NCI-H2227 (cell line): Measurements from ENCODE around the gene TET2.

Source experiments
- DNase-seq: peaks from one replicate; lab custom pipeline; 2025; ENCODE audit not compliant: unreplicated experiment; lab: John Stamatoyannopoulos, UW

TET2 gene

DNA sequence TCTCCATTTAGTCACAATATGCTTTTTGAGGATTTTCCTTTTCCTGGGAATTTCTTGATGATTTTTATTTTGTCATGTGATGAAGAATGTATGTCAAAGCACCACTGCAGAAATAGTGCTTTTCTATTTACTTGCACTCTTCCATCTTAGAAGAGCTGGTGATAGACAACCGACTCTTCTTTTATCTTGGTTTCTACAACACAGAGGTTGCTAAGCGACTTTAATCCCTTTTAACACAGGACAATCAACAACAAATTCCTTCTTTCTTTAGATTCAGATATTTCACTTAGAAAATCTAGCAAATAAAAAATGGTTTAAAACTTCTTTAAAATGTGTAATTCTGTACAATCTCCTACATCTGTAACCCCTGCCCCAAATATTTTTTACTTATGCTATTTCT lies 34.6 kb downstream of the TET2 start:
- DNase-seq: no peak

DNA sequence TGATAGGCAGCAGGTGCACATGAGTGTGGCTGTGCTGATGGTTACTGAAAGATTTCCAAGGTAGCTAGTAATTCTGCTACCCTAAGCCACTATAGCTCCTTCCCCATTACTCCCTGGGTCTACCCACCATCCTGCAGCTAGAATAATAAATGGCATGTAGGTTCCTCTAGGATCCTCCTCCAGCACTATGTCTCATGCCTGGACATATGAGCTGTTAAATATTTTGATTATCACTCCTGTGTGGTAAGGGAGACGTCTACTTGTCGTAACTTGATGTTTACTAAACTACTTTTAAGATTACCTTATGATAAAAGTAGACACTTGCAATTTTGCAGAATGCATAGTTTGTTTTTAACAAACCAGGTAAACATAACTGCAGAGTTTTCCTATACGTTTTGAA lies 35.5 kb downstream of the TET2 start:
- no peak for DNase-seq

DNA sequence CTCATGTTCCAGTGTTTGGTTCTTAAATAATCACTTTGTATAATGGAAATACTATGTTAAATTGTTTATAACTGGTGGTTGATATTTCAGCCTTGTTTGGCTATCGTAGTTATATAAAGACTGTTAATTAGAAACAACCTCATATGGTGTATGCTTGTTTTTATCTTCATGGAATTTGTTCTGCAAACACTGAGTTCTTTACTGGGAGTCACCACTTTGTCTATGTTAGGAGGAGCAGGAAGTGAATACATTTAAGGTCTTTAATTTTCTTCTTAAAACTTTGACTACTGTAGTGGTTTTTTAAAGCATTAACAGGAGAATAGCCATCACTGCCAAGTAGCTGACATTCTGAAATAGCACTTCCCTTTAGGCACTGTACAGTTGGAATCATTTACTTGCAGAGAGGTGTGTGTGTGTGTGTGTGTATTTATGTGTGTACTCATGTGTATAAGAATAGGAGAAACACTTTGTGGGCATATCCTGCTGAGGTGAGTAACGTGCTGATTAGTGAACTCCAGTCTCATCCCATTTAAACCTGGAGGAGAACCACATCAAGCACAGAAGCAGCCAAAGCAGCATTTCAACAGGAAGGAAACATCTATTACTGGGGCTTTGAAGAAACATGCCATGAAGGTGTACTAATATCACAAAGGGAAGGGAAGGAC lies 37.8 kb downstream of the TET2 start:
- DNase-seq: no peak

DNA sequence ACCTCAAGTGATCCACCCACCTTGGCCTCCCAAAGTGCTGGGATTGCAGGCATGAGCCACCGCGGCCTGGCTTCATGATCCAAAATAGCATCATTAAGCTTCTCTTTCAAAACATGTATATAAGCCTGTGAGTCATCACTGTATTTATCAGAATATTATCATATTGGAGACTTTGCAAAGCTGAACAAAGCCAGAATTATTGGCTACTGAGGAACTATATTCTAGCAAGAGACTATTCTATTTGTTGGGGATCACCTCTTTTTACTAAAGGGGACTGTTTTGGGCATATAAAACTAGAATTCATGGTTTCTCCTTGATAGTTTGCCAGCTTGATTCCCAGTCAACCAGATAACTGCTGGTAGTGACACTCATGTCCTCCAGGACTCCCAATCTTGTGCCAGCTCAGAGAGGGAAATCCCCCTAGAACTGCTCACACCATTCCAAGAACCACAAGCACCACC lies 40.1 kb downstream of the TET2 start:
- no peak for DNase-seq

DNA sequence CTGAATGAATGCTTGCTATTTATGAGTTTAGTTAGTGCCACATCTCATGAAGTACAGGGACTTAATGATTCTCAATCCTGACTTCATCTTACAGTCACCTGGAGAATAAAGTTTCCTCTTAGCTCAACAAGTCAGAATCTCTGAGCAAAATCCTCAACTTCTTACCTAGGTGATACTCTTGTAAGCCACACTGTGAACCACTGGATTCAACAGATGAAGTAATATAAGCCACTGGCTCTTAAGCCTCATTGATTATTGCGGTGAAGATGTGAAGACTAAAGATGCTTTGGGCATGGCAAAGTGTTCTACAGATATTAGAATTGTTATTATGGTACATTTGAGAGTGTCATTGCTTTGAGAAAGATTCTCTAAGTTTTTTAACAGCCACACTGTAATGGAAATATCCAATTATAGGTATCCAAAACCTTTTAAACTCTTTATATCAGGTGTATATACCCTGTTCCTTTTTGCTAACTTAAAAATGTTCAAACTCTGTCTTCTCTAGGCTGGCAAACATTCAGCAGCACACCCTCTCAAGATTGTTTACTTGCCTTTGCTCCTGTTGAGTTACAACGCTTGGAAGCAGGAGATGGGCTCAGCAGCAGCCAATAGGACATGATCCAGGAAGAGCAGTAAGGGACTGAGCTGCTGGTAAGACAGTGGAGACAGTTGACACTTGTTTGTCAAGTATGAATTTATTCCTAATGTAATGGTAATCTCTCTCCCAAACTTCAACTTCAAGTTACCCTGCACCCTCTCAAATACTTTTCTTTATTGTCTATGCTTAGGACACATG lies 43.4 kb downstream of the TET2 start:
- DNase-seq: no peak

DNA sequence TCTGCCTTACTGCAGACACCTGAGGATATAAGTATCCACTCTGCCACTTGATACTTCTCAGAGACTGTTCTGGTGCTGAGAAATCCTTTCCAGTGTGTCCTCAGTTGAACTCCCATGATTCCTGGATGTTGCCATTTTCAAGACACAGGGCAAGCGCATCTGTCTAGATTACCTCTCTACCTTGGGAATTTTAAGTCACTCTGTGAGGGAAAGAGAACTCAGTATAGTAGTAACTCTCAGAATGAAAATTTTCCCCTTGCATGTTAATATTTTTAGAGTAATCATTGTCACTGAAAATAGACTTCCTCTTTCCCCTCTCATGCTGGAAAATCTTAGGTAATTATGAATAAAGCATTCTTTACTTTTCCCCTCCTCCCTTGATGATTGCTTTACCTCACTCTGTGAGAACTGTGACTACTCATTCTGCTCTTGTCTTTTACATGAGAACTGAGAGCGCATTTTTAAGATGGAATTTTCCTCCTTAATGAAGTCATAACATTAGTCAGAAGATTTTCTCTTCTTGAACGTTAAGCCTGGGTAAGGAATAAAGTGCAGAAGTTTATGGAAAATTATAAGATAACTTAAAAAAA lies 45.0 kb downstream of the TET2 start:
- peak; percentile 47 for DNase-seq

DNA sequence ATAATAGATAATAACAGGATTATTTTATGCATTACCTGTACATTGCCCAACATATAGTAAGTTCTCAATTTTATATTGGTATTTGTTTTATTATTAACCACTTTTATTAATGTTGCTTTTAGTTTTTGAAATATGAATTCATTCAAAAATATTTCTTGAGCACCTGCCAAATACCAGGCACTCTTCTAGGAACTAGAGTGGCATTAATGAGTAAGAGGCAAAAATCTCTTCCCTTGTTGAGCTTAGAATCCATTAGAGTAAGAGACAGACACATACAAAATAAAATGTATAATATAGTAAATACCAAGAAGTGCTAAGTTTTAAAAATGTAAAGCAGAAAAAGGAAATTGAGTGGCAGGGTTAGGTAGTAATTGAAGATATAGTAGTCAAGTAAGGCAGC lies 45.8 kb downstream of the TET2 start:
- no peak for DNase-seq

DNA sequence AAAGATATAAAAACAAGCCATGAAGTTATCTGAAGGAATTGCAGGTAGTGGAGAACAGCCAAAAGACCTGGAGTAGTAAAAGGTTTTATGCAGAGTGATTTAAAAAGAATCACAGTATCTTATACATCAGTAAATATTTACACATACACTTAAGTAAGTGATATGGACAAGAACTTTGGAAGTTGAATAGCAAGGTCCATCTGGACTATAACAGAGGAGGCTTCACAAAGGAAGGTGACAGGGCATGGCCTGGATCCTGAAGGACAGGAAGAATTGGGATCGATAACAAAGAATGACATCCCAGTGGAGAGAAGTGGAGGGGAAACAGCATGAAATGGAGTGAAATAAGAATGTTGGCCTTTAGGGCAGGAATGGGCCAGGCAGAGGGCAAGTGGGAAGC lies 46.2 kb downstream of the TET2 start:
- no peak for DNase-seq

DNA sequence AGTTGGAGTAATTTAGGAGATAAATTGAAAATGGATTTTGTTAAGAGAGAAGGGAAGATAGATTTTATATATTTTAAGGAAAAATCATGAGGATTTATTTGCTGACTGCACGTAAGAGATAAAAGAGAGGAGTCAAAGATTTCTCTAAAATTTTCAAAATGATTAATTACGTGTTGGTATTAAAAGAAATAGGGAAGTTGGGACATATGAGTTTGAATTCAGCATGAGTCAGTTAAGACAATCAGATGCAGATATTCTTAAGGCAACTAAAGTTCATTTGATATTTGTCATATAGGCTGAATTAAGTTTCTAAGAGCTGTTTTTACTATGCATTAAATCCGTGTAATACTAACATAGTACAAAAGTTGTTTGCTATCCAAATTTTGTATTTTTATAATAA lies 46.9 kb downstream of the TET2 start:
- no peak for DNase-seq

DNA sequence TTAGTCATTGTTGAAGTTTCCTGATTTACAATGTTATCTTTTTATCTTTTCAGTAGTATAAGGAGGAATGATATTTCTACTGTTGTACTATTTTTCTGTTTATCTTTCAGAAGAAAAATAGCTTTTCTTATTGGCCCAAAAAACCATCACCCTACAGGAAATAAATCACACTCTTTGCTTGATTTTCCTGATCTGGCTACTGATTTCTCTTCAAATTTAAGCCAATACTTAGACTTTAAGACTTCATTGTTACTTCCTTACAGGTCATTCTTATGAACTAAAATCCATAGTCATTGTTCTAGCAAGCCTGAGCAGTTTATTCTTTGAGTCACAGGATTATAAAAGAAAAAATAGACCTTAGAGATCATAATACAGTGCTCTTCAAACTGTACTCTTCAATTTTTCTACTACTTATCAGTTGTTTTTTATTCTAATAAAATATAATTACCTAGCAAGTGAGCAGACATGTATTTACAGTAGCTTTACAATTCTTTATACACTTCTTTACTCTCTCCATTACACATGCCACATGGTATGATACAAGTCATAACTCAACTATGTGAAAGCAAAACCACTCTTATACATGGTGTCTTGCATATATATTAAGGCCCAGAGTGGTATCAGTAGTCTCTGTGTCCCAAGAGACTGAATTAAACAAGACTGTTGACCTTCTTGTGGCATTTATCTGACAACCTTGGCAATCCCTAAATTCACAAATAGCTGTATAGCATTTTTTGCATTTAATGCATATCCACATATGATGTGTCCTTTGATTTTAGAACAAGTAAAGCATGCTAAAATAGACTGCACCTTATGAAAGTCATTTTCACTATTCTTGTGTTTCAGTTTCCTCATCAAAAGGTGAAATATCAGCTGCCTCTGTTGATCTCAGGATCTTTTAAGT lies 47.9 kb downstream of the TET2 start:
- no peak for DNase-seq

DNA sequence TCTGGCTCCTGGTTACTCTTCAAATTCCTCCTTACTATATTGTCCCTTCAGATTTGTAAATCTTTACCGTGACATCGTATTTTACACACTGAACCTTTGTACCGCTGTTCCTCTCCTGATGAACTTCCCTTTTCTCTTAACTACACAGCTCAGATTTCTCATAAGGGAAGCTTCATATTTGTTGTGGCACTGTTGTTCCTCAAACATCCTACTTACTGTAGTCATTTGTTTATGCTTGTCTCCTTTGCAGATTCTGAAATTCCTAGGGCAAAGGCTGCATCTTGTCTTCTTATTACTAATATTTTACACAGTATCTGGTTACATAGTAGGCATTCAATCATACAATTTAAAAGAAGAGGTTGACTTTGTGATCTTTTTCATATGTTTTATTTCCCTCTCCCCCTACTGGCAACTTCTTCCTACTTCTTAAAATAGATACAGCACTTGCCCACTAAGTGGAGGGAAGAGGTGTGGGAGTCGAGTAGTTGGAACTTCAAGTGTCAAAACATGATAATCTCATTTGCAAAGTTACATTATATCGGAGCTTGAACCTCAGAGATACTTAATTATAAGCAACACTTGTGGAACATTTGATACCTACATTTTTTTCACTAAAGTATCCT lies 50.0 kb downstream of the TET2 start:
- DNase-seq: no peak

DNA sequence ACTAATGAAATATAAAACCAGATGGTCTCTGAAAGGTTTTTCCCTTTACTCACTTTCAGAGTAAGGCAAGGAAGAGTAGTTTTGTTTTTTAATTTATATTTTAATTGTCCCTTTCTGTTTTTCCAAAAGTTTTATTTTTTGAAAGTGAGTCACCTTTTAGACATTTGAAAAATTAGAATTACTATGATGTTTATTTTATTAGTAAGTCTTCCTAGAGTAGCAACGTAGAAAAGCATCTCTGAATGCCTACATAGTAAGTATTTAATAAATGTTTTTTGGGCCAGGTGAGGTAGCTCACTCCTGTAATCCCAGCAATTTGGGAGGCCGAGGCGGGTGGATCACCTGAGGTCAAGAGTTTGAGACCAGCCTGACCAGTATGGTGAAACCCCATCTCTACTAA lies 51.1 kb downstream of the TET2 start:
- no peak for DNase-seq

DNA sequence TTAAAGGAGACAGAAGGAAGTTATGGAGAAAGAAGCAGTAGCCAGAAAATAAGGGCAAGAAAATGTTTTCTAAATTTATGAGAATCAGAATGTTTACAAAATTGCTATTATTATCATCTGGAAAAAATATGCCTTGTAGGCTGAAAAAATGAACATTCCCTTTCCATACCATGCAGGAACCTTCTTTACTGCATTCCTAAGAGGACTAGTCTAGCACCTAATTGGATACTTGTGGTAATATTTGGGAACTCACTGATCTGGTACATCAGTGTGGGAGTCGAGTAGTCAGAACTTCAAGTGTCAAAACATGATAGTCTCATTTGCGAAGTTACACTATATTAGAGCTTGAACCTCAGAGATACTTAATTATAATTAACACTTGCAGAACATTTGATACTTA lies 51.9 kb downstream of the TET2 start:
- DNase-seq: no peak

DNA sequence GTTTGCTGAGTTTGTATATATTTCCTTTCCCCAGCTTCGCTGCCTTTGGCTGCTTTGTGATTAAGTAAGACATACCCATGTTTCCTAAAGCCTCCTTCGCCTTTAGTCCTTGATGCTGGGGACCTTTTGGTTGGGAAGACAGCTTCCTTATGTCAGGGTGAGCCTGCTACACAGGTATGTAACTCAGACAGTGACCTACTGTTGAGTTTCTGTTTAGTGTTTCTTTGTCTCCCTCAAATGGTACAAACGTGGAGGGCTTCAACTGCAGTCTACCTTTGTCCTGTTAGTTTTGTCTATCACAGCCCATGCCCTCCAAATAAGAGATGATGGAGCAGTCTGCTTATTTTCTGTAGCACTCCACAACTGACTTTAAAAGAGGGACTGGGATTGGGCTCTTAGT lies 59.5 kb downstream of the TET2 start:
- no peak for DNase-seq

DNA sequence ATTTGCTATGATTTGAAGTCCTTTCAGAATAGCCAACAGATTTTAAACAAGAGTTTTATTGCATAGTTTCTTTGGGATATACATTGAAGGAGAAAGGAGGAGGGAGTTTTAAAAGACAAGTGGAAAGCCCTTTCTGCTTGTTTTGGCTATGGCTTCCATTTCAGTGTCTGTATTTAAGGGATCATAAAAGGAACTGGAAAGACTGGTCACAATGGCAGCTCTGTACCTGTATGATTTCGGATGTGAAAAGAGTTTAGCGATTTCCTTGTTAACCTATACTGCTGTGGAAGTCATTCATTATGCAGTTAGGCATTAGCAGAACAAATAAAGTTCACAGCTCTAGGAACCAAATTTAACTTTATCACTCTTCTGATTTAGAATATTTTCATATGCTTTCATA lies 60.7 kb downstream of the TET2 start:
- DNase-seq: no peak

DNA sequence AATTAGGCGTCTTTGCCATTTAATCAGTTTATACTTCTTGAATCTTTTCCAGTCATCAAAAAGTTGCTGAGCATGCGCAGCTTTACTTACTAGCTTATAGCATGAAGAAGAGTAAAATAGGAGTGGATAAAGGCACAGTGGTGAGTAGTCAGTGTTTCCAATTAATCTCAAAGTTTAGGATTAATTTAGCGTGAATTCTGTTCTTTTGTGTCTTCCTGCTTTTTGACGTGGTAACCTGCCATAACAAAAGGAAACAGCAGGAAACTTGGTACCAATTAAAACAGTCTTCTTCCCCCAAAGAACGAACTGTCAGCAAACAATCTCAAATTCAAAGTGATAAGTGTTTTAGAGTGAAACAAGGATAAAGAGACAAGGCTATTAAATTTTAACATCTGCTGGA lies 61.9 kb downstream of the TET2 start:
- no peak for DNase-seq

DNA sequence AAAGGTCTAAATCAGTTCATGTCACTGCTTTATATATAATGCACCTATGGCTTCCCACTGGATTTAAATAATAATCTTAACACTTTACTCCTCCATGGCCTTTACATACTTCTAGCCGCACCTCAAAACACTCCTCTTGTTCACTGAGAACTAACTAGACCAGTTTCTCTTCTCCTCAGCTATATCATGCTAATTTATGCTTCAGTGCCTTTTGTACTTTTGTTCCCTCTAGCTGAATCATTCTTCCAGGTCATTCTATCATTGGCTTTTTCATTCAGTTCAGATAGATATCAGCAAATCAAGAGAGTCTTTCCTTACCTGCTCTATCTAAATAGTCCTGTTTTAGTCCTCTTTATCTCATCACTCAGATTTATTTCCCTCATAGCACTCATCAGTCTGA lies 64.2 kb downstream of the TET2 start:
- DNase-seq: no peak

DNA sequence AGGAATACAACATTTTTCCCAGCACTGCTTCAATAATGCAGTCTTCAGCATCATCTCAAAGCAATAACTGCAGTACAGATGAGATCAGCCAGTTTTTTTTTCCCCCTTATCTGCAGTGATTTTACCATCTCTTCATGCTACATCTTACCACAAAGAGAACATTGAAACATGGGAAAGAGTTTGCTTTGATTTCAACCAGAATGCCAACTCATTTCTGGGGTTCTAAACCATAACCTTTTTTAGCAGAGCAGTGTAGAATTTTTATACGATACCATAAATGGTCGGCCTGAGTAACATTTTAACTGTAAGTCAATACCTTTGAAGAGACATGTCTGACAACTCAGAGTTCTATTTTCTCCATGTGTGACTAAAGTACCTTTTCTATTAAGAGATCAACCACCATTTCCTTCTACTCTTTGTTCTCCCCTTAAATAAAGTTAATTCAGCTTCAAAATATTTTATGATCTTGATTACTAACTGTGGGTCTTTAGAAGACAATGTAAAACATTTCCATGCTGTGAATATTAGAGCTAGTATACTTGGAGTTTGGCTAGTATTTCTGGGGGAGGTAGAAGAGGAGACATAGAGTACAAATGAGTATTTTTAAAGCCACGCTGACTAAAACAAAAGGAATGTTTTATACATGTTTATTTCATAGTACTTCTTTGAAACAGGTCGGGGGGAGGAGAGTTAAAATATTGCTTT lies 69.1 kb downstream of the TET2 start:
- DNase-seq: no peak

DNA sequence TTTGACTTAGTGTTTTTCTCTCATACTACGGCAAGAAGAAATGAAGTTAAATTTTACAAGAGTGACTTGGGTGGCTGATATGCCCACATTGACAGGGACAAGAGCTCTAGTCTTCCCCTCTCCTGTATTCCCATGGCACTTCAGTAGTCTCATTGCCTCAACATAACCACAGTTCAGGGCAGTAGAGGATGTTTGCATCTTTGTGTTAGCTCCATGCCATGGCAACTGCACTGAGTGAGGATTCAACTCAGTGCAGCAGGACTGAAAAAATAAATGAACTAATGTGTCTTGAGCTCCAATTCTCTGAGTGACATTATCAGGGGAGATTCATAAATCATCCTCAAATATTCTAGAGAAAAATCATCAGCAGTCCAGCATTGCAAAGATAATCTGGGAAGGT lies 78.8 kb downstream of the TET2 start:
- no peak for DNase-seq

DNA sequence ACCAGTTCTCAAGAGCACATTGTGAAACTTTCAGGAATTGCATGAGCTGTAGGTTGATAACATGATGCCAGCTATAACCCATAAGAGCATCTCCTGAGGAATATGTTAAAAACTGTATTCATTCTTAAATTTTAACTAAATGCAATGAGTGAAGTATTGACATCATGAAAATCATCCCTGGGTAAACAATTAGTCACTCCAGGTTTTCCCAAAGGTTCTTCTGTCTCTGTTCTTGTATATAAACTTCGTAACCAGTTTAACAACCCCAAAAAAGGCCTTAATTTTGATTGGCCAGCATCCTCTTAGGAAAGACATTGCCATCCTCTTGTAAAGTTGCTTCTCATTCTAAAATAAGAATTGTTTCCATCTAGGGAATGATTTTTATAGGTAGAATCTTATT lies 80.4 kb downstream of the TET2 start:
- no peak for DNase-seq
